GM21515 (cell line): ENCODE measurements around the gene SGSM1.

Experiments used
- ATAC-seq: cut with Tn5 transposase; IDR thresholded peaks from one replicate; pipeline ENCODE4 v1.9.1; 2021; ENCODE audit not compliant: unreplicated experiment

The SGSM1 gene

DNA sequence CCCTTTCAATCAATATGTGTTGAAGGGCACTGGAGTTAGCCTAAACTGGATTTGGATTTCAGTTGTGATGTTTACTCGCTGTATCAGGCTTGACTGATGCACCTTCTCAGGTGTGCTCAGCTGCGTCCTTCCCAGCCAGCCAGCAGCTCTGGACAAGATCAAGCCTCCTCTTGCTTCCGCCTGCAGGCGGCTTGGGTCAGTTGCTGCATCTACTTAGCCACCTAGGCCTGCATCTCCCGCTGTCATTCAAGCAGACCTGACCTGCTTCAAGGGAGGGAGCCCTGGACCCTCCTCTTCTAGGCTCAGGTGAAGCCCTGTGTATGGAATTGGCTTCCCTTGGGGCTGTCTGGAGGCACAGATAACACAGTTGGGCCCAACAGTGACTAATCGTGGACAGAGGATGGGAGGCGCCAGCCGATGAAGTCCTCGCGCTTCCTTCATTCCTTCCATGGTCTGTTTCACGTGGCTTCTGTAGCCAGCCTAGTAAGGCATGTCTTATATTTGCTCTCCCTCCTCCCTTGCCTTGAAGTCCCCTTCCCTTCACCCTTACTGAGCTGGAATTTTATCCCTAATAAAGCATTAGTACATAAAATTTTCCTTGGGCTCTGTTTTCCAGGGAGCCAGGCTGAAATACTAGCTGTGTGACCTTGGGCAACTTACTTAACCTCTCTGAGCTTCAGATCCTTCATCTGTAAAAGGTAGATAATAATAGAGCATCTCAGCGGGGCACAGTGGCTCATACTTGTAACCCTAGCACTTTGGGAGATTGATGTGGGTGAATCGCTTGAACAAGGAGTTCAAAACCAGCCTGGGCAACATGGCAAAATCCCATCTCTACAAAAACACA lies 142.6 kb downstream of the SGSM1 start:
- no peak for ATAC-seq

DNA sequence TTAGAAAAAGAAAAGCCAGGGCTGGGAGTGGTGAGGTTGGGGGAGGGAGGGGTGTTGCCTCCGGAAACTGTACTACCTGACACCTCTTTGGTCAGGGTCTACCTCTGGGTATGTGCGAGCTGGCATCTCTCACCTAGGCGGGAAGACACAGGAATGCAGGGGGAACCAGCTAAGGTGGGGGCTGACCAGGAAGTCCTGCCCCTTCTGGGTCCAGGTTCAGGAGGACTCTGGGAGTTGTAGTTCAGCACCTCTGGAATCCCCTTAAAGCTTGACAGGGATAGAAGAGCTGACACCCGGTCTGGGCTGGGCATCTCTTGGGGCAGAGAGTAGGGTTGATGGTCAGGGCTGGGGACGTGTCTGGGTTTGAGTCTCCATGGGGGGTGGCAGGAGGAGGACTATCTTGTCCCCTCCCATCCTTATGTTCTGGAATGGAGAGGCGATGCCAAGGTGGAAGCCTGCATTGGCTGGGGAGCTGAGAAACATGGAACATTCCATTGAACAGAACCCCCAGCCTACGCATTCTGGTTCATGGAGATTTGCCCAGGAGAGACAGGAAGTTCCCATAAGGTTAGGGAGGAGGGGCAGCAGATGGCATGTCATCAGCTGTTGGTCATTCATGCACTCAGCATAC lies 144.4 kb downstream of the SGSM1 start:
- ATAC-seq: no peak

DNA sequence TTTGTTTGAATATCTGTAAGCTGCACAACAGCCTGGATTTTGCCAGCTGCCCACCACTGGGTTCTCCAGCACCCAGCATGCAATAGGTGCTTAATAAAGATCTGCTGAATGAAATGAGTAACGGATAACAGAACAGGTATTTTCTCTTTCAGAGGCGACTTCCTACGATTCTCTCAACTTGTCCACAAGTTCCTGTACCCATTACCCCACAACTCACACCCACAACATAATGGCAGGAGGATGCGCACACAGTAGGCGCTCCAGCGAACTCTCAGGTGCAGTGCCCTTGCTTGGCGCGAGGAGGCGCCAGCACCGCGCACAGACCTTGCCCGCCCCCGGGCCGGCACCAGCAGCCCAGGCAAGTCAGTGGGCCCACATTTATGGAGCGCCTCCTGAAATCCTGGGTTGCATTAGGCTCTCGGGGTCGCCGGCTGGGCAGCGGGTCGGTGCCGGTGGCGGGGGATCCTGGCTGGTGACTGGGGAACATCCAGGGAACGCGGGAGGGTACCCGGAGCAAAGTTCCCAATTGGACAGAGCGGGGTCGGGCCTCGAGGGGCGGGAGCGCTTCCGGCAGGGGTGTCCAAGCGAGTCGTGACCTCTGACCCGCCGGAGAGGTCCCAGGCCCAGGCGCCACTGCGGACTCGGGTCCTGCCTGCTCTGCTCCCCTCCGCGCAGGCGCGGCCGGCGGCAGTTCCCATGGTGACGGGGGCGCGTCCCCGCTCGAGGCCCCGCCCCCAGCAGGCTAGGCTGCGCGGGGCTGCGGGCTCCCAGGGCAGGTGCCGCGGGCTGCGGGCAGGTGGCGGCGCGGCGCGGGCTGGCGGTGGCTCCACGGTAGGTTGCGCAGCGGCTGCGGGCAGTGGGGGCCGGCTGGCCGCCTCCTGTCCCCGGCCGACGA lies 146.2 kb downstream of the SGSM1 start, which contains the start of gene KIAA1671:
Gene KIAA1671 (plus strand): TSS at position 775 of the 895 bp plus-strand sequence. CDS start 75,284 bp downstream, outside the sequence.
- ATAC-seq: no peak

GRCh38 chr22:24952837-24953383 lies 146.9 kb downstream of the SGSM1 start:
- no peak for ATAC-seq

DNA sequence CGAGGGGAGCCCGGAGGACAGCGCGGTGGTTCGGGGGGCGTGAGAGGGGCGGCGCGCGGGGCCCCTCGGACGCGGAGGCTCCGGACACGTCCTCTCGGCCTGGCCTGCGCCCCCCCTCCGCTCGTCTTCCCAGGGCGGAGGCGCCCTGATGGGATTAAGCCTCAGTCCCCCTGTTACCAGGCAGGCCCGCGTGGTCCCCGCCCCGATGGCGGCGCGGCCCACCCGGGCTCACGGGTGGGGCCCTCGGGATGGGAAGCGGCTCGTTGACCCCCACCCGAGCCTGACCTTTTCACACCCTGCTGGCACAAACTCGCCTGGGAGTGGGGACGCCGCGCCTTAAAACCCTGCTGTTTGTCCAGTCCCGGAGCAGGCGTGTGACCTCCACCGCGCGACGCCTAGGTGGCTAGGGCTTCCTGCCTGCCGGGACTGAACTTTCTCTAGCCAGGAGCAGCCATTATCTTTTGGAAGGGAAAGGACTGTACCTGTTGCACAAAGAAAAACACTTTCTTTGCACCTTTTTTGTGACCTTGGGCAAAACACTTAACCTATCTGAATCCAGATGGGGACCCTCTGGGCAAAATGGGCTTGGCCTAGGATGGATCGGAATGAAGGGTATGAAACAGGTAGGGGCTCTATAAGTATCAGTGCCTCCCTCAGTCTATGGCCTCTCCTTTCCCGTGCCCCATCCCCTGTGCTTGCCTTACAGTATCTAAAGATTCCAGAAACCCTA lies 147.5 kb downstream of the SGSM1 start:
- no peak for ATAC-seq

- no peak for ATAC-seq
These were observed 148.1 kb downstream of the SGSM1 start for GRCh38 chr22:24954114-24954463.

DNA sequence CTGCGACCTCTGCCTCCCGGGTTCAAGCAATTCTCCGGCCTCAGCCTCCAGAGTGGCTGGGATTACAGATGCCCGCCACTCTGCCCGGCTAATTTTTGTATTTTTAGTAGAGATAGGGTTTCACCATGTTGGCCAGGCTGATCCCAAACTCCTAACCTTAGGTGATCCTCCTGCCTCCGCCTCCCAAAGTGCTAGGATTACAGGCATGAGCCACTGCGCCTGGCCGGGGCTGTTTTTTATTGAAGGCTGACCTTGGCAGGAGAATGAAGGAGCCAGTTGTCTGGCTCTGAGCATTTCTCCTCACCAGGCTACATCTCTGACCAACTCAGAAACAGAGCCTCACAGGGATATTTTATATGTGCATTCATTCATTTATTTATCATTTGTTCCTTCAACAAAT lies 148.8 kb downstream of the SGSM1 start:
- ATAC-seq: no peak

DNA sequence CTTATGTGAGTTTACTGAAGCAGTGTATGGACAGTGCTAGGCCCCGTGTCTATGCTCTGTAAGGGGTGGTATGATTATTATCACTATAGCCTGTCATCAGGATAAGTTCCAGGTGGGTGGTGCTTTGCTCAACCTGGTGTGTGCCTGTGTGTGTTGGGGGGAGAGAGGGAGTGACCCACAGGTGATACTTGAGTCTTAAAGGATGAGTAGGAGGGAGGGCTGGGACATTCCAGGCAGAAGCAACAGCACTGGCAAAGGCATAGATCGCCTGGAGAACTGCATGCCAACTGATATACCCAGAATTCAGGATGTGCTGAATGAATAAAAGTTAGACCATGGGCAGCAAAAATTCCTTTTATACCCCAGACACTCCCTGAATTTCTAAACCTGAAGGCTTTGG lies 151.0 kb downstream of the SGSM1 start:
- no peak for ATAC-seq

- ATAC-seq: no peak
These were observed 155.3 kb downstream of the SGSM1 start for GRCh38 chr22:24961217-24961844.

GRCh38 chr22:24962094-24962493 lies 156.1 kb downstream of the SGSM1 start:
- no peak for ATAC-seq

GRCh38 chr22:24962835-24963234 lies 156.8 kb downstream of the SGSM1 start:
- no peak for ATAC-seq

DNA sequence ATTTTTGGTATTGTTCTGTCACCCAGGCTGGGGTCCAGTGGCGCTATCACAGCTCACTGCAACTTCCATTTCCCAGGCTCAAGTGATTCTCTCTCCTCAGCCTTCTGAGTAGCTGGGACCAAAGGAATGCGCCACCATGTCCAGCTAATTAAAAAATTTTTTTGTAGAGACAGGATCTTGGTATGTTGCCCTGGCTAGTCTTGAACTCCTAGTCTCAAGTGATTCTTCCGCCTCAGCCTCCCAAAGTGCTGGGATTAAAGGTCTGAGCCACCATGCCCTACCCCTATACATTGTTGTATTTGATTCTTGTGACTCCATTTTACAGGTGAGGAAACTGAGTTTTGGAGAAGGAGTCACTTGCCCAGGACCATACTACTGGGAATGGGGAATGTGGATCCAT lies 158.4 kb downstream of the SGSM1 start:
- no peak for ATAC-seq

DNA sequence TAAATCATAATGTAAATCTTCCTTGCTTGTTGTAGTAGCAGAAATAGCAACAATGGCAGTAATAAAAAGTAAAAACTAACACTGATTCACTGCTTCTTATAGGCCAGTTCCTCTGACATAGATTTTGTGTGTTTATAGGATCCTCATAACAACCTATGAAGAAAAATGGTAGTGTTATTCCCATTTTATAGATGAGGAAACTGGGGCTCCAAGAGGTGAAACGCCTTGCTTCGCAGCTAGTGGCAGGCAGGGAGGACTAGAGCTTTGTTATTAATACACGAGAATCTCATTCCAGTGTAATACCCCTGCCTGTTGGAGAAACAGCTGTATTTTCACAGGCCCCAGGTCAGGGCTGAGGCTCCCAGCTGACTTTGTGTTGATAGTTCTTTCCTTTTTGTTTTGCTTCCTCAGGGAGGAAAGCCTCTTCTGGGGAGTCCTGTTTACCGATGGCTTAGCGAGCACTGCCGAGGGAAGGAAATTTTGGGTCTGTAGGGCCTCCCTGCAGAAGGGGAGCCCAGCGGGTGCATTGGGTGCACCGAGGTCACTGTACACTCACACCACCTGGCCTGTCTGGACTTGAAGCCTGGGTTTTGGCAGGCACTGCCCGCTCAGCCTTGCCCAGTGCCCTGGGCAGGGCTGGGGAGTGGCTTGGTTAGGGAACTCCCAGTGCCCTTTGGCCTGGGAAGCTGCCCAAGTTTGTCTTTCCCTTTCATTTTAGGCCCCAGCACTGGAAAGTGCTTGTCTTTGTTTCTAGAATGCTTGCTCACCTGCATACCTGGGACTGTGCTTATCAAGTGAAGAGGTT lies 160.0 kb downstream of the SGSM1 start:
- ATAC-seq: no peak

DNA sequence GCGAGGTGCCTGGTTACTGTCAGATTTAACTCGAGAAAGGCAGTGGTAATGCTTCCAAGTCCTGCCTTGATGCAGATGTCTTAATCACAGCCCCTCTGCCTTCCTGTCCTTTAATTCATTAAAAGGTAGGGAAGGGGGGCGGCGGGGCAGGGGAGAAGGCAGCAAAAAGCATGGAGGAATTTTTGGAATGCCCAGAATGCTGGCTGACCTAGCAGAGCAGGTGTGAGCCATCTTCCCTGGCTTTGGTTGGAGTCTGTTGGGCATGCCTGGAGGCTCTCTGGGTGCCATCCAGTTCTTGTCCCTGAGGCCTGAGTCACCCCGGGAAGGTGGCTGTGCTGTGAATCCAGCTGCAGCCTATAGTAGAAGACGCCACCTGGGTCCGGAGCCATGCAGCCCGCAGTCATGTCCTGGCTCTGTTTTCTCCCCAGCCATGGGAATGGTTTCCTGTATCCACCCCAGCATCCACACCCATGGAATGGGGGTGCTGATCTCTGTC lies 162.1 kb downstream of the SGSM1 start:
- ATAC-seq: no peak

- ATAC-seq: no peak
These were observed 163.7 kb downstream of the SGSM1 start for GRCh38 chr22:24969560-24970301.

GRCh38 chr22:24972369-24972768 lies 166.4 kb downstream of the SGSM1 start:
- no peak for ATAC-seq

DNA sequence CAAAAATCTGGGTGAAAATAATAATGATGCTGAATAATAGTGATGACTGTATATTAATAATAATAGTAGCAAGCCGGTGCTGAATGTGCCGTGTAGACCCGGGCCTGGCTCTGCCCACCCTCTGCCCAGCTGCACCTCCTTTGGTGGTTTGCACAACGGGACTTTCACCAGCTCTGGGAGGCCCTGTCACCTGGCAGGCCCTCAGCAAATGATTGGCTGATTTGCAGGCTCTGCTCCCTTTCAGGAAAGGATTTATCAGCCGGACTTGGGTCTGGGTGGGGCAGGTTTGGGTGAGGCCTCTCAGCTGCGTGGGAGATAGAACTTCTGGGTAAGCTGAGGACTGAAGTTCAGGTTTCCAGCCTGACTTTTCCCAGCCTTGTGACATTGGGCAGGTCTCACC lies 167.9 kb downstream of the SGSM1 start:
- ATAC-seq: no peak

GRCh38 chr22:24975125-24975640 lies 169.2 kb downstream of the SGSM1 start:
- no peak for ATAC-seq
